ENCODE measurements around the gene TEX11. TPM values are rescaled to one million over a fixed set of nuclear protein-coding genes. Genes with fewer than 3 reads are reported as not detected.
"Not testable (repeated sequence)": the region's sequence is repeated elsewhere in the genome, so short reads cannot be mapped to it uniquely, and the experiment has no call there.

Gene TEX11
- total and polyA plus RNA-seq, 2 of the 13 experiments (the other 11 are each of a cell fraction or from before 2014, with no cell fraction given) = not detected

DNA sequence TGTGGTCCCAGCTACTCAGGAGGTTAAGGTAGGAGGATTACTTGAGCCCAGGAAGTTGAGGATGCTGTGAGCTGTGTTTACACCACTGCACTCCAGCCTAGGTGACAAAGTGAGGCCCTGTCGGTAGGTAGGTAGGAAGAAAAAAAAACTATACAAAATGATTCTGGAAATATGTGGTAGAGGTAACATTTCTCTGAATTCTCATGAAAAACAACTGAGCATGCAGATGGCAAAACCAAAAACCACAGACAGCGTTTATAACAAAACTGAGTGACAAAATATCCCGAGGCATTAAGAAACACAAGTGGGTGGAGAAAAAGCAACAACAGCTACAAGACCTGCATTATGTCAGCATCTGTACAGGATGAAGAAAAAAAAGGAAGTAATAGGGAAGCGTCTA lies 252.2 kb downstream of the TEX11 start:
- Histone ChIP-seq H3K4me2 (ENCODE audit: low read depth, low read length) (no peak overlapping the region), H3K27ac (ENCODE audit: extremely low read length, insufficient read depth, low read length) (no peak overlapping the region), H3K36me3 (replicated peaks in 1 of 2; ENCODE audit: control insufficient read depth in 1 of 2, insufficient read depth in 2 of 2, low read length in 2 of 2) (no peaks in the 10 kb centered on the region), H3K79me2 (ENCODE audit: insufficient read depth, low read length) (no peaks in the 10 kb centered on the region), H3K9me3 (ENCODE audit: low read length) (no peaks in the 10 kb centered on the region), H3K4me3 (replicated peaks in 1 of 3; ENCODE audit: insufficient read depth in 1 of 3, low read depth in 2 of 3, low read length in 3 of 3) (no peak overlapping the region), H3K27me3 (ENCODE audit: control insufficient read depth in 1 of 2, insufficient read depth in 2 of 2, low read length in 2 of 2) (no peaks in the 10 kb centered on the region), H4K20me1 (ENCODE audit: insufficient read depth, low read length) (no peaks in the 10 kb centered on the region), H2AFZ (ENCODE audit: low read length) (no peak overlapping the region), H3K9ac (ENCODE audit: insufficient read depth, low read depth, low read length) (no peak overlapping the region), H3K4me1 (ENCODE audit: insufficient read depth, low read length) (no peaks in the 10 kb centered on the region)
- no peak for ATAC-seq
- no TSS peak for BruUV-seq (replicated peaks)
- CTCF ChIA-PET (ENCODE audit: low intra/inter-chr PET ratio, low total read pairs) = no interaction called here
- TF ChIP-seq HNRNPLL (IDR thresholded peaks at IDR 0.05; ENCODE audit: low read depth, low read length, poor library complexity, severe bottlenecking) (no peak), ZNF20 (CRISPR knock-in tag; IDR thresholded peaks at IDR 0.05) (no peak), ZNF543 (CRISPR knock-in tag; IDR thresholded peaks at IDR 0.05) (no peak), MBD4 (IDR thresholded peaks at IDR 0.05; ENCODE audit: borderline replicate concordance, low read length) (no peak), PHF8 (CRISPR knock-in tag; IDR thresholded peaks at IDR 0.05) (no peak), TAF1 (CRISPR knock-in tag; IDR thresholded peaks at IDR 0.05) (no peak), ZNF17 (CRISPR knock-in tag; IDR thresholded peaks at IDR 0.05) (no peak)
- TF ChIP-seq, protein P1, sequence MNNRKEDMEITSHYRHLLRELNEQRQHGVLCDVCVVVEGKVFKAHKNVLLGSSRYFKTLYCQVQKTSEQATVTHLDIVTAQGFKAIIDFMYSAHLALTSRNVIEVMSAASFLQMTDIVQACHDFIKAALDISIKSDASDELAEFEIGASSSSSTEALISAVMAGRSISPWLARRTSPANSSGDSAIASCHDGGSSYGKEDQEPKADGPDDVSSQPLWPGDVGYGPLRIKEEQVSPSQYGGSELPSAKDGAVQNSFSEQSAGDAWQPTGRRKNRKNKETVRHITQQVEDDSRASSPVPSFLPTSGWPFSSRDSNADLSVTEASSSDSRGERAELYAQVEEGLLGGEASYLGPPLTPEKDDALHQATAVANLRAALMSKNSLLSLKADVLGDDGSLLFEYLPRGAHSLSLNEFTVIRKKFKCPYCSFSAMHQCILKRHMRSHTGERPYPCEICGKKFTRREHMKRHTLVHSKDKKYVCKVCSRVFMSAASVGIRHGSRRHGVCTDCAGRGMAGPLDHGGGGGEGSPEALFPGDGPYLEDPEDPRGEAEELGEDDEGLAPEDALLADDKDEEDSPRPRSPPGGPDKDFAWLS (CRISPR knock-in tag; IDR thresholded peaks at IDR 0.05; ENCODE audit: borderline replicate concordance) = no peak
- TF ChIP-seq, protein P2, sequence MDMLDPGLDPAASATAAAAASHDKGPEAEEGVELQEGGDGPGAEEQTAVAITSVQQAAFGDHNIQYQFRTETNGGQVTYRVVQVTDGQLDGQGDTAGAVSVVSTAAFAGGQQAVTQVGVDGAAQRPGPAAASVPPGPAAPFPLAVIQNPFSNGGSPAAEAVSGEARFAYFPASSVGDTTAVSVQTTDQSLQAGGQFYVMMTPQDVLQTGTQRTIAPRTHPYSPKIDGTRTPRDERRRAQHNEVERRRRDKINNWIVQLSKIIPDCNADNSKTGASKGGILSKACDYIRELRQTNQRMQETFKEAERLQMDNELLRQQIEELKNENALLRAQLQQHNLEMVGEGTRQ (IDR thresholded peaks at IDR 0.05; ENCODE audit: low read depth, low read length) = no peak
- TF ChIP-seq, protein P2 (CRISPR knock-in tag; IDR thresholded peaks at IDR 0.05; ENCODE audit: borderline replicate concordance) = no peak
- TF ChIP-seq, protein P3, sequence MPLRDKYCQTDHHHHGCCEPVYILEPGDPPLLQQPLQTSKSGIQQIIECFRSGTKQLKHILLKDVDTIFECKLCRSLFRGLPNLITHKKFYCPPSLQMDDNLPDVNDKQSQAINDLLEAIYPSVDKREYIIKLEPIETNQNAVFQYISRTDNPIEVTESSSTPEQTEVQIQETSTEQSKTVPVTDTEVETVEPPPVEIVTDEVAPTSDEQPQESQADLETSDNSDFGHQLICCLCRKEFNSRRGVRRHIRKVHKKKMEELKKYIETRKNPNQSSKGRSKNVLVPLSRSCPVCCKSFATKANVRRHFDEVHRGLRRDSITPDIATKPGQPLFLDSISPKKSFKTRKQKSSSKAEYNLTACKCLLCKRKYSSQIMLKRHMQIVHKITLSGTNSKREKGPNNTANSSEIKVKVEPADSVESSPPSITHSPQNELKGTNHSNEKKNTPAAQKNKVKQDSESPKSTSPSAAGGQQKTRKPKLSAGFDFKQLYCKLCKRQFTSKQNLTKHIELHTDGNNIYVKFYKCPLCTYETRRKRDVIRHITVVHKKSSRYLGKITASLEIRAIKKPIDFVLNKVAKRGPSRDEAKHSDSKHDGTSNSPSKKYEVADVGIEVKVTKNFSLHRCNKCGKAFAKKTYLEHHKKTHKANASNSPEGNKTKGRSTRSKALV (CRISPR knock-in tag; IDR thresholded peaks at IDR 0.05) = no peak
- no peak for FAIRE-seq
- POLR2A ChIA-PET = no interaction called here
- intact Hi-C loops (cut with micrococcal nuclease; ENCODE audit: unreplicated experiment) = no loop called here
- 1% methylated on average over 4 of the region's 4 CpGs for WGBS (ENCODE audit: low lambda C conversion rate)
- in situ Hi-C loops (cut with HindIII; ENCODE audit: extremely low pct_ligation_motif_present, low pct_unique_long_range_greater_than_20kb) = no loop called here
- DNase-seq (ENCODE audit: low spot score) = no peak

DNA sequence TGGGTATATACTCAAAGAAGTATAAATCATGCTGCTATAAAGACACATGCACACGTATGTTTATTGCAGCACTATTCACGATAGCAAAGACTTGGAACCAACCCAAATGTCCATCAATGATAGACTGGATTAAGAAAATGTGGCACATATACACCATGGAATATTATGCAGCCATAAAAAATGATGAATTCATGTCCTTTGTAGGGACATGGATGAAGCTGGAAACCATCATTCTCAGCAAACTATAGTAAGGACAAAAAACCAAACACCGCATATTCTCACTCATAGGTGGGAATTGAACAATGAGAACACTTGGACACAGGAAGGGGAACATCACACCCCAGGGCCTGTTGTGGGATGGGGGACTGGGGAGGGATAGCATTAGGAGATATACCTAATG lies 260.6 kb downstream of the TEX11 start:
- H3K79me2 ChIP-seq (ENCODE audit: insufficient read depth, low read length); H3K4me1 ChIP-seq (ENCODE audit: insufficient read depth, low read length); ATAC-seq; DNase-seq (ENCODE audit: low spot score); H4K20me1 ChIP-seq (ENCODE audit: insufficient read depth, low read length); H3K9me3 ChIP-seq (ENCODE audit: low read length); H3K27me3 ChIP-seq (ENCODE audit: control insufficient read depth in 1 of 2, insufficient read depth in 2 of 2, low read length in 2 of 2); H3K36me3 ChIP-seq (replicated peaks in 1 of 2; ENCODE audit: control insufficient read depth in 1 of 2, insufficient read depth in 2 of 2, low read length in 2 of 2); POLR2A ChIA-PET; H3K4me3 ChIP-seq (replicated peaks in 1 of 3; ENCODE audit: insufficient read depth in 1 of 3, low read depth in 2 of 3, low read length in 3 of 3); intact Hi-C loops (cut with micrococcal nuclease; ENCODE audit: unreplicated experiment); in situ Hi-C loops (cut with HindIII; ENCODE audit: extremely low pct_ligation_motif_present, low pct_unique_long_range_greater_than_20kb); H2AFZ ChIP-seq (ENCODE audit: low read length); H3K4me2 ChIP-seq (ENCODE audit: low read depth, low read length); H3K9ac ChIP-seq (ENCODE audit: insufficient read depth, low read depth, low read length); FAIRE-seq; BruUV-seq (replicated peaks); CTCF ChIA-PET (ENCODE audit: low intra/inter-chr PET ratio, low total read pairs); H3K27ac ChIP-seq (ENCODE audit: extremely low read length, insufficient read depth, low read length): not testable (repeated sequence)
- 37% methylated on average over 3 of the region's 3 CpGs for WGBS (ENCODE audit: low lambda C conversion rate)
